Right lobe of liver (tissue), 4 donors: Measurements from ENCODE around the gene HGFAC.

Source experiments
- POLR2A ChIP-seq: fragments of 450-650 bp; IDR thresholded peaks from one replicate; pipeline ENCODE4 v1.6.1; 2017; ENCODE audit warnings: antibody characterized with exemption, mild to moderate bottlenecking
- TF ChIP-seq, protein P1 (sequence below), 4 donors: fragments of 200-600 bp in 3 of 4; fragments of 450-650 bp in 1 of 4; IDR thresholded peaks; one replicate each; pipeline versions ENCODE4 v1.5.1 to v1.8.0; 2016 to 2022; ENCODE audit warnings: antibody characterized with exemption in 4 of 4, mild to moderate bottlenecking in 2 of 4
- donor health status: DM: no; HTN: no; CAD: no.
- donor health status: DM: no; HTN: no; CAD: no.
- donor health status: DM: no; HTN: yes; CAD: no.

DNA sequence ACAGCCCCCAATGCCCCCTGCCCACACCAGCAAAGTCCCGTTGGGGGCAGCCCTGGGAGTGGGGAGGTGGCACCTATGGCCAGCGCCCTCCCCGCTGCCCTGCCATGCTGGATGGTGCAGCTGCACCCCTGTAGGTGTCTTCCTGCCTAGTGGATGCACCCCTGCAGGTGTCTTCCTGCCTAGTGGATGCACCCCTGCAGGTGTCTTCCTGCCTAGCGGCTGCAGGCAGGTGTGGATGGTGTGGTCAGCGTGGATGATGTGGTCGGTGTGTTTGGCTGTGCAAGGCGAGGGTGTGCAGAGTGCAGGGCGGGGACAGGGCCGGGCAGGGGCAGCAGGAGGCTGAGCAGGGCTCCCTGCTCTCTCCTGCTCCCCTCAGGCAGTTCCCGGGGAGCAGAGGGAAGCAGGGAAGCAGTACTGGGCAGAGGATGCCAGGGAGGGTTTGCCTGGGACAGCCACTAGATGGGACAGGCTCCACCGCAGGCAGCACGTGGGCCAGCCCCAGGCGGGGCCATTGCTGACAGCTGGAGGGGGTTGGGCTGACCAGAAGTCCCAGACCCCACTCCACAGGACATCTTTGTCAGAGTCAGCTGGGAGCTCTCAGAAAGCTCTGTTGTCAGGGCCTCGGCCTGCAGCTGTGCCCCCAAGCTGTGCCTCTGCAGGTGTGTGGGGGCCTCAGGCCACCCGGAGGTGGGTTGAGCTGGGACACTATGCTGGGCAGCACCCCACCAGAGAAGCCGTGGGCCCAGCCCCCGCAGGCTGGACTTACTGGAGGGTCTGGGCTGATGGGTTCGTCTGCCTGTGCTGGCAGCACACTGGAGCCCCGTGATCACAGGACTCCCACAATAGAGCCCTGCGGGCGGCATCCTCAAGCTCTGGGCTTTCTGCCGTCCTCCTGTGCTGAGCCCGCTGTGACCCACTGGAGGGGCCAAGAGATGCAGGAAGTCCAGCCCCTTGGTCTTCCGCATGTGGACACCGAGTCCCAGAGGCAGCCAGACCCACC is 45.1 kb downstream of the HGFAC start:
- TF ChIP-seq, protein P1, sequence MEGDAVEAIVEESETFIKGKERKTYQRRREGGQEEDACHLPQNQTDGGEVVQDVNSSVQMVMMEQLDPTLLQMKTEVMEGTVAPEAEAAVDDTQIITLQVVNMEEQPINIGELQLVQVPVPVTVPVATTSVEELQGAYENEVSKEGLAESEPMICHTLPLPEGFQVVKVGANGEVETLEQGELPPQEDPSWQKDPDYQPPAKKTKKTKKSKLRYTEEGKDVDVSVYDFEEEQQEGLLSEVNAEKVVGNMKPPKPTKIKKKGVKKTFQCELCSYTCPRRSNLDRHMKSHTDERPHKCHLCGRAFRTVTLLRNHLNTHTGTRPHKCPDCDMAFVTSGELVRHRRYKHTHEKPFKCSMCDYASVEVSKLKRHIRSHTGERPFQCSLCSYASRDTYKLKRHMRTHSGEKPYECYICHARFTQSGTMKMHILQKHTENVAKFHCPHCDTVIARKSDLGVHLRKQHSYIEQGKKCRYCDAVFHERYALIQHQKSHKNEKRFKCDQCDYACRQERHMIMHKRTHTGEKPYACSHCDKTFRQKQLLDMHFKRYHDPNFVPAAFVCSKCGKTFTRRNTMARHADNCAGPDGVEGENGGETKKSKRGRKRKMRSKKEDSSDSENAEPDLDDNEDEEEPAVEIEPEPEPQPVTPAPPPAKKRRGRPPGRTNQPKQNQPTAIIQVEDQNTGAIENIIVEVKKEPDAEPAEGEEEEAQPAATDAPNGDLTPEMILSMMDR (IDR thresholded peaks at IDR 0.05), result no peak
- no peak for TF ChIP-seq POLR2A
